Measurements from ENCODE around the gene NFS1. TPM values are rescaled to one million over a fixed set of nuclear protein-coding genes. Genes with fewer than 3 reads are reported as not detected.

The NFS1 gene
- total RNA-seq, 1 experiment from 2014 or later = 75.8 TPM

DNA sequence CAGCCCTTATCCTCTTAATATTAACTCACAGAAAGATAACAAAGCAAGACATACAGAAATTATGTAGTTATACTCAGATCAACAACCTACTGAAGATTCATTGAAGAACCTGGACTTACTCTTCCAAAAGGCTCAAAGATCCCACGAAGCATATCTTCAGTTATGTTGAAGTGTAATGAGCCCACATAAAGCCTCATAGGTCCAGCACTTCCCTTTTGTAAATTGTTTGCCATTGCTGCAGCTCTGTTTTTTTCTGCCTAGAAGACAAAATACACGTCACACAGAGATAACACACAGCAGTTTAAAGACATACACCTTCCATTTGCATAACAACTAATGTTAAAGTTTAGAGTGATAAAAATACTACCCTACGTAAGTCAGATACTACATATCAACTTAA is 22.5 kb upstream of the NFS1 start:
- no peaks in the 10 kb centered on the region for H3K27me3 ChIP-seq (ENCODE audit: low read length)
- peaks cover 90% of the 10 kb centered on the region for H3K36me3 ChIP-seq (ENCODE audit: low read depth, low read length)
- peaks cover 79% of the 10 kb centered on the region for H4K20me1 ChIP-seq (ENCODE audit: low read length)
- intact Hi-C loops (cut with micrococcal nuclease) = no loop called here
- H3K4me1 ChIP-seq (ENCODE audit: insufficient read depth, low read length) = no peaks in the 10 kb centered on the region
- no peak overlapping the region for H3K27ac ChIP-seq (ENCODE audit: low read length)
- no peak overlapping the region for H2AFZ ChIP-seq (ENCODE audit: low read length)
- ChIA-PET CTCF (no interaction called here), POLR2A (ENCODE audit: unreplicated experiment) (no interaction called here)
- no peaks in the 10 kb centered on the region for H3K9me3 ChIP-seq (ENCODE audit: low read length)
- H3K79me2 ChIP-seq (ENCODE audit: low read length) = peaks cover 96% of the 10 kb centered on the region
- TF ChIP-seq EZH2 (IDR thresholded peaks at IDR 0.05; ENCODE audit: low read length, unreplicated experiment) (no peak), EZH2phosphoT487 (IDR thresholded peaks at IDR 0.05; ENCODE audit: borderline replicate concordance, low read length) (no peak)
- TF ChIP-seq, protein P1, sequence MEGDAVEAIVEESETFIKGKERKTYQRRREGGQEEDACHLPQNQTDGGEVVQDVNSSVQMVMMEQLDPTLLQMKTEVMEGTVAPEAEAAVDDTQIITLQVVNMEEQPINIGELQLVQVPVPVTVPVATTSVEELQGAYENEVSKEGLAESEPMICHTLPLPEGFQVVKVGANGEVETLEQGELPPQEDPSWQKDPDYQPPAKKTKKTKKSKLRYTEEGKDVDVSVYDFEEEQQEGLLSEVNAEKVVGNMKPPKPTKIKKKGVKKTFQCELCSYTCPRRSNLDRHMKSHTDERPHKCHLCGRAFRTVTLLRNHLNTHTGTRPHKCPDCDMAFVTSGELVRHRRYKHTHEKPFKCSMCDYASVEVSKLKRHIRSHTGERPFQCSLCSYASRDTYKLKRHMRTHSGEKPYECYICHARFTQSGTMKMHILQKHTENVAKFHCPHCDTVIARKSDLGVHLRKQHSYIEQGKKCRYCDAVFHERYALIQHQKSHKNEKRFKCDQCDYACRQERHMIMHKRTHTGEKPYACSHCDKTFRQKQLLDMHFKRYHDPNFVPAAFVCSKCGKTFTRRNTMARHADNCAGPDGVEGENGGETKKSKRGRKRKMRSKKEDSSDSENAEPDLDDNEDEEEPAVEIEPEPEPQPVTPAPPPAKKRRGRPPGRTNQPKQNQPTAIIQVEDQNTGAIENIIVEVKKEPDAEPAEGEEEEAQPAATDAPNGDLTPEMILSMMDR (conservative IDR thresholded peaks at IDR 0.05; ENCODE audit: low read depth, low read length) = no peak
- no peak overlapping the region for H3K4me3 ChIP-seq (ENCODE audit: low read length)
- no peak overlapping the region for H3K4me2 ChIP-seq (ENCODE audit: low read length)
- DNase-seq (no peak), ATAC-seq (no peak)
- no peaks in the 10 kb centered on the region for H3K9me2 ChIP-seq (replicated peaks; ENCODE audit: low read length)
- peaks cover 15% of the 10 kb centered on the region for H3F3A ChIP-seq (ENCODE audit: low read length, unreplicated experiment)
- BruUV-seq (replicated peaks) = no TSS peak
- no peak overlapping the region for H3K9ac ChIP-seq (ENCODE audit: low read length)

DNA sequence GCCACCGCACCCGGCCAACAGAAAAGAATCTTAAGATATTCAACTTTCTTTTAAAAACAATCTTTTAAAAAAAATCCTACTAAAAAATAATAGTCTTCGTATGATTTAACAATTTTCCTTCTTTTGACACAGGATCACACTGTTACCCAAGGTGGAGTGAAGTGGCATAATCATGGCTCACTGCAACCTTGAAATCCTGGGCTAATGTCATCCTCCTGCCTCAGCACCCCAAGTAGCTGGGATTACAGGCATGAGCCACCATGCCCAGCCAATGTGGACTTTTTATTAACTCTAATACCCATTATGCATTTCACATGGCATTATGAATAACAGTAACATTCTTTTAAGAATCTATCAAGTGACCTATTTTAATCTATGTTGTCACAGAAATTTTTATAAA is 22.1 kb upstream of the NFS1 start:
- ATAC-seq (no peak), DNase-seq (no peak)
- ChIA-PET CTCF (no interaction called here), POLR2A (ENCODE audit: unreplicated experiment) (no interaction called here)
- Histone ChIP-seq H3K4me1 (ENCODE audit: insufficient read depth, low read length) (no peaks in the 10 kb centered on the region), H3F3A (ENCODE audit: low read length, unreplicated experiment) (peaks cover 16% of the 10 kb centered on the region), H3K27ac (ENCODE audit: low read length) (no peak overlapping the region), H3K9me3 (ENCODE audit: low read length) (no peaks in the 10 kb centered on the region), H3K9ac (ENCODE audit: low read length) (no peak overlapping the region), H3K79me2 (ENCODE audit: low read length) (peaks cover 96% of the 10 kb centered on the region), H3K27me3 (ENCODE audit: low read length) (no peaks in the 10 kb centered on the region), H3K36me3 (ENCODE audit: low read depth, low read length) (peaks cover 90% of the 10 kb centered on the region), H2AFZ (ENCODE audit: low read length) (no peak overlapping the region), H3K4me2 (ENCODE audit: low read length) (no peak overlapping the region), H3K4me3 (ENCODE audit: low read length) (no peak overlapping the region), H3K9me2 (replicated peaks; ENCODE audit: low read length) (no peaks in the 10 kb centered on the region), H4K20me1 (ENCODE audit: low read length) (peaks cover 78% of the 10 kb centered on the region)
- no TSS peak for BruUV-seq (replicated peaks)
- intact Hi-C loops (cut with micrococcal nuclease) = no loop called here
- no peak for TF ChIP-seq EZH2 (IDR thresholded peaks at IDR 0.05; ENCODE audit: low read length, unreplicated experiment)
- no peak for TF ChIP-seq EZH2phosphoT487 (IDR thresholded peaks at IDR 0.05; ENCODE audit: borderline replicate concordance, low read length)
- TF ChIP-seq, protein P1 (conservative IDR thresholded peaks at IDR 0.05; ENCODE audit: low read depth, low read length) = no peak

DNA sequence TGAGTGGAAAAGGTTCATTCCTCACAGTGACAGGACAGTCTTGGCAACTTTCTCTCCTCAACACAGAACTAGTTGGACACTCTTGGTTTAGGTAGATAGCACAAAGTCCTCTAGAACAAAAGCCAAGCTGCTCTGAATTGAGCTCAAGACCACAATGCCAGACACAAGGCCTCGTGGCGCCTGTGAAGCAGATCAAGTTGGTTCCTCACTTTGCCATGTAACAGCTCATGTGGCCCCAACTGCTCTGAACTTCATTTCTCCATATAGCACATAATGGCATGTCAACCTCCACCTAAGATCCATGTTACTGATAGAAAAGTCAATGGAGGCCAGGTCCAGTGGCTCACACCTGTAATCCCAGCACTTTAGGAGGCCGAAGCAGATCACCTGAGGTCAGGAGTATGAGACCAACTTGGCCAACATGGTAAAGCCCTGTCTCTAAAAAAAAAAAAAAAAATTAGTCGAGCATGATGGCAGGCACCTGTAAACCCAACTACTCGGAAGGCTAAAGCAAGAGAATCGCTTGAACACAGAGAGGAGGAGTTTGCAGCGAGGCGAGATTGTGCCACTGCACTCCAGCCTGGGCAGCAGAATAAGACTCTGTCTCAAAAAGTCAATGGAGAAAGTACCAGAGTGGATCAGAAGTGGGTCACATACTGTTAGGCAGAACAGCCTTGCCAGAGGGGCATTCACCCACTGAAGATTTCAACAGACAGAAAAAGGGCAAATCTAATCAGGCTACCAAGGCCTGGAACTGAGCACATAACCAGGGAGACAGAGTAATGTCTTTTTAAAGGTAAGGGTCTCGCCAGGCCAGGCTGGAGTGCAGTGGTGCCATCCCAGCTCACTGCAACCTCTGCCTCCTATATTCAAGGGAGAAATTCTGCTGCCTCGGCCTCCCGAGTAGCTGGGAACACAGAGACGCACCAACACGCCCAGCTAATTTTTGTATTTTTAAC is 21.3 kb upstream of the NFS1 start:
- no peak overlapping the region for H3K4me2 ChIP-seq (ENCODE audit: low read length)
- no peaks in the 10 kb centered on the region for H3K27me3 ChIP-seq (ENCODE audit: low read length)
- ChIA-PET CTCF (no interaction called here), POLR2A (ENCODE audit: unreplicated experiment) (no interaction called here)
- H3K27ac ChIP-seq (ENCODE audit: low read length) = no peak overlapping the region
- peaks cover 94% of the 10 kb centered on the region for H3K79me2 ChIP-seq (ENCODE audit: low read length)
- ATAC-seq = no peak
- no peaks in the 10 kb centered on the region for H3K4me1 ChIP-seq (ENCODE audit: insufficient read depth, low read length)
- no TSS peak for BruUV-seq (replicated peaks)
- H2AFZ ChIP-seq (ENCODE audit: low read length) = no peak overlapping the region
- no peak for DNase-seq
- peaks cover 83% of the 10 kb centered on the region for H4K20me1 ChIP-seq (ENCODE audit: low read length)
- H3F3A ChIP-seq (ENCODE audit: low read length, unreplicated experiment) = peaks cover 16% of the 10 kb centered on the region
- H3K9me2 ChIP-seq (replicated peaks; ENCODE audit: low read length) = no peaks in the 10 kb centered on the region
- peaks cover 90% of the 10 kb centered on the region for H3K36me3 ChIP-seq (ENCODE audit: low read depth, low read length)
- H3K9ac ChIP-seq (ENCODE audit: low read length) = no peak overlapping the region
- intact Hi-C loops (cut with micrococcal nuclease) = no loop called here
- no peak overlapping the region for H3K4me3 ChIP-seq (ENCODE audit: low read length)
- H3K9me3 ChIP-seq (ENCODE audit: low read length) = no peaks in the 10 kb centered on the region
- TF ChIP-seq EZH2phosphoT487 (IDR thresholded peaks at IDR 0.05; ENCODE audit: borderline replicate concordance, low read length) = no peak
- TF ChIP-seq, protein P1 (conservative IDR thresholded peaks at IDR 0.05; ENCODE audit: low read depth, low read length) = no peak
- TF ChIP-seq EZH2 (IDR thresholded peaks at IDR 0.05; ENCODE audit: low read length, unreplicated experiment) = no peak

Measured in PC-3 (cell line).